Uterus (tissue), 2 donors: Measurements from ENCODE around the gene POU2F3.

ENCODE experiments used
- POLR2A ChIP-seq, 2 donors: fragments of 450-650 bp; IDR thresholded peaks; one replicate each; pipeline ENCODE4 v1.6.1; 2016; ENCODE audit warnings: antibody characterized with exemption in 2 of 2, mild to moderate bottlenecking in 1 of 2, moderate library complexity in 1 of 2
- TF ChIP-seq, protein P1 (sequence below), 4 experiments: fragments of 200-600 bp in 2 of 4; fragments of 450-650 bp in 2 of 4; sonication (generic) in 2 of 4; IDR thresholded peaks; one replicate each; pipeline ENCODE4 v1.5.1; 2016 to 2019; ENCODE audit warnings: antibody characterized with exemption in 4 of 4, mild to moderate bottlenecking in 2 of 4, moderate library complexity in 1 of 4

DNA sequence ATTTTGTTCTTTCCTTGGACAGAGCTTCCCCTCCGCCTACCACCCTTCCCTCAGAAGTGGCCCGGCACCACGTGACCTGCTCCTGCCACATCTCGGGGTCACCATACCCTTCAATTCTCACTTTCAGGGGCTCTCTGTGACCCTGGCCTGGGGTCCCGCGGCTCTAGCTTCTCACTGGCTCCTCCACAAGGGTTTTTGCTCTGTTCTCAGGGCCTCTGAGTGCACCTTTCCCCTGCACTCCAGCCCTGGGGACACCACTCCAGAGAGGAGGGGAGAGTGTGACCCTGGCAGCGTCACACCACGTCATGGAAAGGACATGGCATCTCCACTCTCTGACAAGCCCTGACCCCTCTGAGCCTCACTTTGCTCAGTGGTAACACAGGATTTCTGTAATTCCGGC, 17.4 kb downstream of the POU2F3 start:
- TF ChIP-seq, protein P1, sequence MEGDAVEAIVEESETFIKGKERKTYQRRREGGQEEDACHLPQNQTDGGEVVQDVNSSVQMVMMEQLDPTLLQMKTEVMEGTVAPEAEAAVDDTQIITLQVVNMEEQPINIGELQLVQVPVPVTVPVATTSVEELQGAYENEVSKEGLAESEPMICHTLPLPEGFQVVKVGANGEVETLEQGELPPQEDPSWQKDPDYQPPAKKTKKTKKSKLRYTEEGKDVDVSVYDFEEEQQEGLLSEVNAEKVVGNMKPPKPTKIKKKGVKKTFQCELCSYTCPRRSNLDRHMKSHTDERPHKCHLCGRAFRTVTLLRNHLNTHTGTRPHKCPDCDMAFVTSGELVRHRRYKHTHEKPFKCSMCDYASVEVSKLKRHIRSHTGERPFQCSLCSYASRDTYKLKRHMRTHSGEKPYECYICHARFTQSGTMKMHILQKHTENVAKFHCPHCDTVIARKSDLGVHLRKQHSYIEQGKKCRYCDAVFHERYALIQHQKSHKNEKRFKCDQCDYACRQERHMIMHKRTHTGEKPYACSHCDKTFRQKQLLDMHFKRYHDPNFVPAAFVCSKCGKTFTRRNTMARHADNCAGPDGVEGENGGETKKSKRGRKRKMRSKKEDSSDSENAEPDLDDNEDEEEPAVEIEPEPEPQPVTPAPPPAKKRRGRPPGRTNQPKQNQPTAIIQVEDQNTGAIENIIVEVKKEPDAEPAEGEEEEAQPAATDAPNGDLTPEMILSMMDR (IDR thresholded peaks at IDR 0.05): no peak
- TF ChIP-seq POLR2A (IDR thresholded peaks at IDR 0.05): no peak
